Measurements from ENCODE around the gene PLOD1. TPM values are rescaled to one million over a fixed set of nuclear protein-coding genes. Genes with fewer than 3 reads are reported as not detected.

The PLOD1 gene
- polyA plus RNA-seq, 1 donor (not counting 4 experiments of a cell fraction or from before 2014, with no cell fraction given), result 63.6 TPM

DNA sequence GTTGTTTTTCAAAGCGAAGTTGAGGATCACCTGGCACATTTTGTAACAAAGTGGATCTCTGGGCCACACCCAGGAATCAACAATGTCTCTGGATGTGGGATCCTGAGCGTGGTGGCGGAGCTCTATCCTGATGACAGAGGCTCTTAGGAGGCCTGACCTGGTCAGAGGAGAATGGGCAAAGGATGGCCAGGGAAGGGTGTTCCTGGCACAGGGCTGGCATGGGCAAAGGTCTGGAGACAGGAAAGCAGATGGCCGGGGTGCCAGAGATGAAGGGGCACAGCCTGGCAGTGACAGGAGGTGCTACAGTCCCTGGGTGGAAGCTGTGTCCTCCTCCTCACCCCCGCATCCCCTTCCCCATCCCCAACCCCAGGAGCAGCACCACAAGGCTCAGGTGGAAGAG lies 25.8 kb downstream of the PLOD1 start:
- TF ChIP-seq CTCF (optimal IDR thresholded peaks at IDR 0.05 in 1 of 3, IDR thresholded peaks at IDR 0.05 in 1 of 3, conservative IDR thresholded peaks at IDR 0.05 in 1 of 3; ENCODE audit: extremely low read depth in 1 of 3, insufficient read depth in 2 of 3, low read length in 3 of 3), result no peak
- no peak for TF ChIP-seq EZH2 (IDR thresholded peaks at IDR 0.05; ENCODE audit: low read length)
- H2AFZ ChIP-seq (ENCODE audit: control insufficient read depth, low read length), result no peak overlapping the region
- H3K9me1 ChIP-seq (ENCODE audit: control insufficient read depth, extremely low read depth, insufficient read depth, low read length), result no peaks in the 10 kb centered on the region
- no peaks in the 10 kb centered on the region for H3K4me1 ChIP-seq (ENCODE audit: control insufficient read depth, extremely low read depth, insufficient read depth, low read length)
- H3K27me3 ChIP-seq (ENCODE audit: control insufficient read depth, extremely low read depth, insufficient read depth, low read length), result no peaks in the 10 kb centered on the region
- H4K20me1 ChIP-seq (ENCODE audit: control insufficient read depth, extremely low read depth, insufficient read depth, low read length), result no peaks in the 10 kb centered on the region
- no peak overlapping the region for H3K4me2 ChIP-seq (ENCODE audit: control insufficient read depth, extremely low read depth, insufficient read depth, low read depth, low read length)
- H3K9ac ChIP-seq (ENCODE audit: control insufficient read depth, extremely low read depth, insufficient read depth, low read length), result no peak overlapping the region
- no peaks in the 10 kb centered on the region for H3K79me2 ChIP-seq (ENCODE audit: control insufficient read depth, insufficient read depth, low read length)
- no peaks in the 10 kb centered on the region for H3K9me3 ChIP-seq (ENCODE audit: control insufficient read depth, low read depth, low read length)
- H3K27ac ChIP-seq (ENCODE audit: control insufficient read depth, insufficient read depth, low read length), result no peak overlapping the region
- DNase-seq (ENCODE audit: low read depth, low spot score) (no peak), FAIRE-seq (no peak)
- dilution Hi-C loops (cut with MboI; ENCODE audit: extremely low pct_ligation_motif_present, low sequenced_read_pairs), result no loop called here
- H3K4me3 ChIP-seq (ENCODE audit: control insufficient read depth in 2 of 3, extremely low read depth in 1 of 3, insufficient read depth in 2 of 3, low read depth in 1 of 3, low read length in 3 of 3), result no peak overlapping the region
- H3K36me3 ChIP-seq (ENCODE audit: control insufficient read depth in 2 of 2, extremely low read depth in 1 of 2, insufficient read depth in 2 of 2, low read length in 2 of 2), result peaks cover 11 to 27% of the 10 kb centered on the region in 2 experiments

- H3K9me3 ChIP-seq (ENCODE audit: control insufficient read depth, low read depth, low read length), result no peaks in the 10 kb centered on the region
- FAIRE-seq (no peak), DNase-seq (ENCODE audit: low read depth, low spot score) (no peak)
- no peak overlapping the region for H2AFZ ChIP-seq (ENCODE audit: control insufficient read depth, low read length)
- no peak overlapping the region for H3K4me3 ChIP-seq (ENCODE audit: control insufficient read depth in 2 of 3, extremely low read depth in 1 of 3, insufficient read depth in 2 of 3, low read depth in 1 of 3, low read length in 3 of 3)
- H3K36me3 ChIP-seq (ENCODE audit: control insufficient read depth in 2 of 2, extremely low read depth in 1 of 2, insufficient read depth in 2 of 2, low read length in 2 of 2), result peaks cover 11 to 25% of the 10 kb centered on the region in 2 experiments
- H4K20me1 ChIP-seq (ENCODE audit: control insufficient read depth, extremely low read depth, insufficient read depth, low read length), result no peaks in the 10 kb centered on the region
- no peak overlapping the region for H3K27ac ChIP-seq (ENCODE audit: control insufficient read depth, insufficient read depth, low read length)
- no peak overlapping the region for H3K9ac ChIP-seq (ENCODE audit: control insufficient read depth, extremely low read depth, insufficient read depth, low read length)
- no peaks in the 10 kb centered on the region for H3K9me1 ChIP-seq (ENCODE audit: control insufficient read depth, extremely low read depth, insufficient read depth, low read length)
- no peaks in the 10 kb centered on the region for H3K79me2 ChIP-seq (ENCODE audit: control insufficient read depth, insufficient read depth, low read length)
- no peaks in the 10 kb centered on the region for H3K27me3 ChIP-seq (ENCODE audit: control insufficient read depth, extremely low read depth, insufficient read depth, low read length)
- H3K4me2 ChIP-seq (ENCODE audit: control insufficient read depth, extremely low read depth, insufficient read depth, low read depth, low read length), result no peak overlapping the region
- TF ChIP-seq EZH2 (IDR thresholded peaks at IDR 0.05; ENCODE audit: low read length), result no peak
- TF ChIP-seq CTCF (optimal IDR thresholded peaks at IDR 0.05 in 1 of 3, IDR thresholded peaks at IDR 0.05 in 1 of 3, conservative IDR thresholded peaks at IDR 0.05 in 1 of 3; ENCODE audit: extremely low read depth in 1 of 3, insufficient read depth in 2 of 3, low read length in 3 of 3), result no peak
- dilution Hi-C loops (cut with MboI; ENCODE audit: extremely low pct_ligation_motif_present, low sequenced_read_pairs), result no loop called here
- H3K4me1 ChIP-seq (ENCODE audit: control insufficient read depth, extremely low read depth, insufficient read depth, low read length), result no peaks in the 10 kb centered on the region
Observed at GRCh38 chr1:11960715-11961114, 26.2 kb downstream of the PLOD1 start.
